LNCaP clone FGC (cell line): ENCODE results near the gene IFITM5.
"Not testable (repeated sequence)": the region's sequence is repeated elsewhere in the genome, so short reads cannot be mapped to it uniquely, and the experiment has no call there.

Experiments used
- DNase-seq: peaks from one replicate; pipeline ENCODE4 v3.0.0-alpha.2; 2011; ENCODE audit warnings: low read depth
- H3K4me3 ChIP-seq: 2 replicates; pipeline ENCODE4 v1.5.1; 2011; ENCODE audit warnings: mild to moderate bottlenecking, low read depth, low read length, control low read depth
- TF ChIP-seq, protein P1 (sequence below): IDR thresholded peaks from 2 replicates; pipeline ENCODE4 v1.5.1; 2012; ENCODE audit warnings: mild to moderate bottlenecking; ENCODE audit not compliant: control insufficient read depth, insufficient read depth; ENCODE audit errors: extremely low read depth

IFITM5 gene

DNA sequence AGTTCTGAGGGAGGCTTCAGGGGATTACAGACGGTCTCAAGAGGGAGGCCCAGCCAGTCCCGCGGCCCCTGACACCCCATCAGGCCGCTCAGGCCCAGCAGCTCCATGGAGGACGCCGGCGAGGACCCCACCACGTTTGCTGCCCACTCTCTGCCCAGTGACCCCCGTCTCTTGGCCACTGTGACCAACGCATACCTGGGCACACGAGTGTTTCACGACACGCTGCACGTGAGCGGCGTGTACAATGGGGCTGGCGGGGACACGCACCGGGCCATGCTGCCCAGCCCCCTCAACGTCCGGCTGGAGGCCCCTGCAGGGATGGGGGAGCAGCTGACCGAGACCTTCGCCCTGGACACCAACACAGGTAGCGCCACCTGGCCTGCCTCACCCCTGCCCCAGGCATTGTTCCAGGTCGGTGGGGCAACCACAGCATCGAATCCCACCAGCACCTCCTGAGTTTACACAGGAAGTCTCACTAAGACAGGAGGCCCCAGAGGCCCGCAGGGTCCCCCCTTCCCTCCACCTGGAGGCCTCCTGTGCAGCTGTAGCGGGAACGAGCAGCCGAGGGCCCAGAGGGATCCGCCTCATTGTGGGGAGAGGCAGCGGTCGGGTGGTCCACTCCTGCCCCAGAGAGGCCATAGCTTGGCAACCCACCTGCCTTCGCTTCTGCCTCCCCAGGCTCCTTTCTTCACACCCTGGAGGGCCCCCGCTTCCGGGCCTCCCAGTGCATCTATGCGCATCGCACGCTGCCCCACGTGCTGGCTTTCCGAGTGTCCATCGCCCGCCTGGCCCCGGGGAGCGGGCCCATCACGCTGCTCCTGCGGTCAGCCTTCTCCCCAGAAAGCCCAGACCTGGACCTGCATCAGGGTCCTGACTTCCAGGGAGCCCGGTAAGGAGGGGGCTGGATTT, 9.4 kb downstream of the IFITM5 start:
- DNase-seq, result no peak
- TF ChIP-seq, protein P1, sequence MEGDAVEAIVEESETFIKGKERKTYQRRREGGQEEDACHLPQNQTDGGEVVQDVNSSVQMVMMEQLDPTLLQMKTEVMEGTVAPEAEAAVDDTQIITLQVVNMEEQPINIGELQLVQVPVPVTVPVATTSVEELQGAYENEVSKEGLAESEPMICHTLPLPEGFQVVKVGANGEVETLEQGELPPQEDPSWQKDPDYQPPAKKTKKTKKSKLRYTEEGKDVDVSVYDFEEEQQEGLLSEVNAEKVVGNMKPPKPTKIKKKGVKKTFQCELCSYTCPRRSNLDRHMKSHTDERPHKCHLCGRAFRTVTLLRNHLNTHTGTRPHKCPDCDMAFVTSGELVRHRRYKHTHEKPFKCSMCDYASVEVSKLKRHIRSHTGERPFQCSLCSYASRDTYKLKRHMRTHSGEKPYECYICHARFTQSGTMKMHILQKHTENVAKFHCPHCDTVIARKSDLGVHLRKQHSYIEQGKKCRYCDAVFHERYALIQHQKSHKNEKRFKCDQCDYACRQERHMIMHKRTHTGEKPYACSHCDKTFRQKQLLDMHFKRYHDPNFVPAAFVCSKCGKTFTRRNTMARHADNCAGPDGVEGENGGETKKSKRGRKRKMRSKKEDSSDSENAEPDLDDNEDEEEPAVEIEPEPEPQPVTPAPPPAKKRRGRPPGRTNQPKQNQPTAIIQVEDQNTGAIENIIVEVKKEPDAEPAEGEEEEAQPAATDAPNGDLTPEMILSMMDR, result no peak
- peak overlapping the region; percentile 50 for H3K4me3 ChIP-seq

- TF ChIP-seq, protein P1, result no peak
- DNase-seq, result no peak
- H3K4me3 ChIP-seq, result peak overlapping the region; percentile 50
Measured at GRCh38 chr11:289398-289711, 10.0 kb downstream of the IFITM5 start.

GRCh38 chr11:288478-289397, 10.6 kb downstream of the IFITM5 start, which contains the start of gene PGGHG:
Gene PGGHG, plus strand, starts transcription at chr11:289126. Its CDS starts 691 bp downstream, at chr11:289817.
- TF ChIP-seq, protein P1, result no peak
- DNase-seq, result no peak
- peak within 1 kb of the TSS; percentile 50 for H3K4me3 ChIP-seq

- H3K4me3 ChIP-seq, result peak overlapping the region; percentile 50
- no peak for DNase-seq
- TF ChIP-seq, protein P1, result no peak
Measured at GRCh38 chr11:287821-288477, 11.4 kb downstream of the IFITM5 start.

GRCh38 chr11:286977-287820, 12.1 kb downstream of the IFITM5 start:
- H3K4me3 ChIP-seq, DNase-seq: not testable (repeated sequence)

DNA sequence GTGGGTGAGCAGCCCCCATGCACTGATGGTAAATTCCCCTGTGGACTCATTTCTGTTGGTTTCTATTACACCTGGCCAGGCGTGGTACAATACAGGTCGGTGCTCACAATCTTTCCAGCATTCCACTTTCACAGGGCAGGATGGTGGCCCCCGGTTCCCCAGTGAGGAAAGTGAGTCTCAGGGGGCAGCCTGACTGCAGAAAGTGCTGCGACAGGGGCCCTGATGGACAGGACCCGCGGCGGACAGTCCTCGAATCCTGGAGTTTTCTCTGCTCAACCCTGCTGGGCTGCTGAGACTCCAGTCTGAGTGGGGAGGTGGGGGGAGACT, 13.5 kb downstream of the IFITM5 start:
- no peak for DNase-seq
- TF ChIP-seq, protein P1, result no peak
- H3K4me3 ChIP-seq, result no peak overlapping the region
